ENCODE data around the gene HPSE. TPM values are rescaled to one million over a fixed set of nuclear protein-coding genes. Genes with fewer than 3 reads are reported as not detected.

HPSE gene
- total RNA-seq, 1 experiment from 2014 or later, result 2.6 TPM

DNA sequence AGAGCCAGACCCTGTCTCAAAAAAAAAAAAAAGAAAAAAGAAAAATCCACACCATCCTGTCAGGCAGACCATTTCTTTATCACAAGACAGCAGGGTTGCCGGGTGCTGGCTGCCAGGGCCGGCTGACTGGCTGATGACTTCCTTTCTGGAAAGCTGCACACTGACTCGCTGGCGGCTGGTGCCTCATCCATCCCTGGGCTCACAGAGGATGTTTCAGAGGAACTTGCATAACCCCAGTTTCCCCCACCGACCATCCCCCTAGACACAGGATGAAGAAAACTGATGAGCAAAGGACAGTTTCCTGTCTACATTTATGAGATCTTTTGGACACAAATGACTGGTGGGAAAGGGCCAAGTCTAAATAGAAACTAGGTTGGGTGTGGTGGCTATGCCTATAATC is 14.1 kb downstream of the HPSE start:
- CTCF ChIA-PET, result no interaction called here

DNA sequence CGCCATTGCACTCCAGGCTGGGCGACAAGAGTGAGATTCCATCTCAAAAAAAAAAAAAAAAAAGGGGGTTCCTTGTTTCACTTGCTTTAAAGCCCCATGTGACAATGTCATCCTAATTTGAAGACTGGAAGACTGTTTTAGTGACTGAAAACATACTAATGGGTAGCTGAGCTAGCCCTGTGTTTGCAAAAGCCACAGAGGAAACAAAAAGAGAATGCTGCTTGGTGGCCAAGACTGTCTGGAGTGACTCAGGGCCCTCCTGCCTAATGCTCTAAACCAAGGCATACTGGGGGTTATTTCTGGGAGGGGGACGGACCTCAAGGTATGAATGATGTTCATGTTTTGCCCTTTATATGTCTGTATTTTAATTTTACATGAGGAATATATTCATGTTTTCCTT is 16.0 kb downstream of the HPSE start:
- ChIA-PET POLR2A (interaction anchor here (0.7 kb wide), 1 partner anchor 284 kb away, joined by 7 read pairs; no protein-coding TSS in a partner anchor), CTCF (no interaction called here)
- Histone ChIP-seq H3K36me3 (ENCODE audit: control insufficient read depth, insufficient read depth, low read length) (no peaks in the 10 kb centered on the region), H3K27me3 (ENCODE audit: control insufficient read depth, insufficient read depth, low read length) (no peaks in the 10 kb centered on the region), H3K27ac (ENCODE audit: low read length) (no peak overlapping the region), H3K4me1 (ENCODE audit: control insufficient read depth, insufficient read depth, low read length) (no peaks in the 10 kb centered on the region), H3K9me3 (ENCODE audit: control insufficient read depth, insufficient read depth, low read depth, low read length) (no peaks in the 10 kb centered on the region), H3K4me3 (ENCODE audit: low read depth in 2 of 2, low read length in 2 of 2) (no peak overlapping the region)
- DNase-seq (ENCODE audit: low read depth, low spot score), result no peak
- intact Hi-C loops (cut with micrococcal nuclease; ENCODE audit: unreplicated experiment), result no loop called here
- TF ChIP-seq, protein P1, sequence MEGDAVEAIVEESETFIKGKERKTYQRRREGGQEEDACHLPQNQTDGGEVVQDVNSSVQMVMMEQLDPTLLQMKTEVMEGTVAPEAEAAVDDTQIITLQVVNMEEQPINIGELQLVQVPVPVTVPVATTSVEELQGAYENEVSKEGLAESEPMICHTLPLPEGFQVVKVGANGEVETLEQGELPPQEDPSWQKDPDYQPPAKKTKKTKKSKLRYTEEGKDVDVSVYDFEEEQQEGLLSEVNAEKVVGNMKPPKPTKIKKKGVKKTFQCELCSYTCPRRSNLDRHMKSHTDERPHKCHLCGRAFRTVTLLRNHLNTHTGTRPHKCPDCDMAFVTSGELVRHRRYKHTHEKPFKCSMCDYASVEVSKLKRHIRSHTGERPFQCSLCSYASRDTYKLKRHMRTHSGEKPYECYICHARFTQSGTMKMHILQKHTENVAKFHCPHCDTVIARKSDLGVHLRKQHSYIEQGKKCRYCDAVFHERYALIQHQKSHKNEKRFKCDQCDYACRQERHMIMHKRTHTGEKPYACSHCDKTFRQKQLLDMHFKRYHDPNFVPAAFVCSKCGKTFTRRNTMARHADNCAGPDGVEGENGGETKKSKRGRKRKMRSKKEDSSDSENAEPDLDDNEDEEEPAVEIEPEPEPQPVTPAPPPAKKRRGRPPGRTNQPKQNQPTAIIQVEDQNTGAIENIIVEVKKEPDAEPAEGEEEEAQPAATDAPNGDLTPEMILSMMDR (IDR thresholded peaks at IDR 0.05), result no peak
- TF ChIP-seq REST (IDR thresholded peaks at IDR 0.05; ENCODE audit: insufficient read depth in 1 of 2, low read depth in 2 of 2, low read length in 1 of 2) (no peak), TCF7L2 (IDR thresholded peaks at IDR 0.05; ENCODE audit: low read depth, low read length) (no peak)
- BruUV-seq (replicated peaks), result no TSS peak
- ATAC-seq, result no peak
- in situ Hi-C loops (cut with HindIII; ENCODE audit: low pct_unique_long_range_greater_than_20kb, low sequenced_read_pairs), result no loop called here

More for the DNA sequence above, 14.1 kb downstream of the HPSE start:
- TF ChIP-seq, protein P1 (IDR thresholded peaks at IDR 0.05), result no peak
- Histone ChIP-seq H3K9me3 (ENCODE audit: control insufficient read depth, insufficient read depth, low read depth, low read length) (no peaks in the 10 kb centered on the region), H3K27ac (ENCODE audit: low read length) (no peak overlapping the region), H3K4me1 (ENCODE audit: control insufficient read depth, insufficient read depth, low read length) (no peaks in the 10 kb centered on the region), H3K27me3 (ENCODE audit: control insufficient read depth, insufficient read depth, low read length) (no peaks in the 10 kb centered on the region), H3K36me3 (ENCODE audit: control insufficient read depth, insufficient read depth, low read length) (no peaks in the 10 kb centered on the region), H3K4me3 (ENCODE audit: low read depth in 2 of 2, low read length in 2 of 2) (no peak overlapping the region)
- POLR2A ChIA-PET, result no interaction called here
- intact Hi-C loops (cut with micrococcal nuclease; ENCODE audit: unreplicated experiment) (no loop called here), in situ Hi-C loops (cut with HindIII; ENCODE audit: low pct_unique_long_range_greater_than_20kb, low sequenced_read_pairs) (no loop called here)
- ATAC-seq (no peak), DNase-seq (ENCODE audit: low read depth, low spot score) (no peak)
- no TSS peak for BruUV-seq (replicated peaks)

- in situ Hi-C loops (cut with HindIII; ENCODE audit: low pct_unique_long_range_greater_than_20kb, low sequenced_read_pairs) (no loop called here), intact Hi-C loops (cut with micrococcal nuclease; ENCODE audit: unreplicated experiment) (no loop called here)
- TF ChIP-seq TCF7L2 (IDR thresholded peaks at IDR 0.05; ENCODE audit: low read depth, low read length) (no peak), POLR2AphosphoS5 (IDR thresholded peaks at IDR 0.05; ENCODE audit: low read depth, low read length) (no peak), SIN3A (IDR thresholded peaks at IDR 0.05; ENCODE audit: borderline replicate concordance, insufficient read depth, low read depth, low read length) (no peak), REST (IDR thresholded peaks at IDR 0.05; ENCODE audit: insufficient read depth in 1 of 2, low read depth in 2 of 2, low read length in 1 of 2) (no peak)
- TF ChIP-seq, protein P1 (IDR thresholded peaks at IDR 0.05), result no peak
- Histone ChIP-seq H3K4me1 (ENCODE audit: control insufficient read depth, insufficient read depth, low read length) (no peaks in the 10 kb centered on the region), H3K4me3 (ENCODE audit: low read depth in 2 of 2, low read length in 2 of 2) (no peak overlapping the region), H3K36me3 (ENCODE audit: control insufficient read depth, insufficient read depth, low read length) (no peaks in the 10 kb centered on the region), H3K9me3 (ENCODE audit: control insufficient read depth, insufficient read depth, low read depth, low read length) (no peaks in the 10 kb centered on the region), H3K27me3 (ENCODE audit: control insufficient read depth, insufficient read depth, low read length) (no peaks in the 10 kb centered on the region), H3K27ac (ENCODE audit: low read length) (no peak overlapping the region)
- POLR2A ChIA-PET, result no interaction called here
- CTCF ChIA-PET, result no interaction called here
- no peak for ATAC-seq
- DNase-seq (ENCODE audit: low read depth, low spot score), result no peak
- no TSS peak for BruUV-seq (replicated peaks)
Measured at GRCh38 chr4:83317671-83318070, 17.0 kb downstream of the HPSE start.

Measured in Panc1 (cell line).